Upper lobe of left lung (tissue), 6 donors: ENCODE results near the gene MBD3L5. TPM values are rescaled to one million over a fixed set of nuclear protein-coding genes. Genes with fewer than 3 reads are reported as not detected.
"Not testable (repeated sequence)": the region's sequence is repeated elsewhere in the genome, so short reads cannot be mapped to it uniquely, and the experiment has no call there.

Experiments used
- ATAC-seq, 2 donors: fragments of 200-7000 bp; cut with Tn5 transposase; one replicate each; pipeline ENCODE4 v1.9.1; 2022; ENCODE audit warnings: mild to moderate bottlenecking in 2 of 2, moderate library complexity in 2 of 2; ENCODE audit not compliant: low FRiP score in 2 of 2
- DNase-seq, 2 donors: peaks; one replicate each; pipeline ENCODE4 v3.0.0-alpha.2; 2019 to 2020
- H3K27ac ChIP-seq, 4 donors: fragments of 200-600 bp; sonication (generic); one replicate each; pipeline ENCODE4 v1.5.1; 2016 to 2019
- H3K27me3 ChIP-seq, 4 donors: fragments of 200-600 bp; sonication (generic); one replicate each; pipeline ENCODE4 v1.5.1; 2017 to 2019
- H3K36me3 ChIP-seq, 4 donors: fragments of 200-600 bp; sonication (generic); one replicate each; pipeline ENCODE4 v1.5.1; 2016 to 2019
- H3K4me1 ChIP-seq, 4 donors: fragments of 200-600 bp; sonication (generic); one replicate each; pipeline ENCODE4 v1.5.1; 2018 to 2019
- H3K4me3 ChIP-seq, 4 donors: fragments of 200-600 bp; sonication (generic); one replicate each; pipeline ENCODE4 v1.5.1; 2017 to 2019; ENCODE audit warnings: mild to moderate bottlenecking in 2 of 4, moderate library complexity in 1 of 4
- H3K9me3 ChIP-seq, 4 donors: fragments of 200-600 bp; sonication (generic); one replicate each; pipeline ENCODE4 v1.5.1; 2018 to 2019
- CTCF ChIP-seq, 6 experiments: fragments of 450-650 bp in 4 of 6; fragments of 200-600 bp in 2 of 6; sonication (generic) in 2 of 6; IDR thresholded peaks; one replicate each; pipeline ENCODE4 v1.5.1; 2016 to 2019; ENCODE audit warnings: antibody characterized with exemption in 6 of 6
- EP300 ChIP-seq, 4 donors: sonication (generic); formaldehyde crosslinking; IDR thresholded peaks; one replicate each; pipeline ENCODE4 v1.5.1; 2017; ENCODE audit warnings: antibody characterized with exemption in 4 of 4, control low read depth in 2 of 4
- POLR2A ChIP-seq, 4 donors: fragments of 450-650 bp; IDR thresholded peaks; one replicate each; pipeline ENCODE4 v1.5.1; 2016 to 2017; ENCODE audit warnings: antibody characterized with exemption in 4 of 4, mild to moderate bottlenecking in 2 of 4
- POLR2AphosphoS5 ChIP-seq, 2 donors: sonication (generic); formaldehyde crosslinking; IDR thresholded peaks; one replicate each; pipeline ENCODE4 v1.5.1; 2017; ENCODE audit warnings: antibody characterized with exemption in 2 of 2
- WGBS, 2 donors: methylation state at CpG; one replicate each; pipeline ENCODE4 v1.1.5; 2017 to 2018; 5-methylcytosine and 5-hydroxymethylcytosine counted together
- total RNA-seq, 6 donors: library from RNA; depleted of rRNA in 4 of 6; stranded (reverse); fragments of >200 nt in 4 of 6; gene quantifications; one replicate each; pipeline versions ENCODE4 v1.1.0 to v1.2.1, GENCODE V29; 2016 to 2021
- donor health status: DM: no; HTN: no; CAD: no; lungs with moderate emphysema.
- donor health status: DM: no; HTN: yes; CAD: no; lungs with severe emphysema.

MBD3L5 gene
- total RNA-seq, 6 donors from 2014 or later, result not detected

- no peaks in the 10 kb centered on the region for H3K4me1 ChIP-seq
- 61 to 65% methylated on average over 4 of the region's 4 CpGs for WGBS, 2 donors
- H3K27ac ChIP-seq, result no peak overlapping the region
- no peak for DNase-seq
- ATAC-seq, result peak in 1 of 2 donors; percentile 64
- no peak for TF ChIP-seq EP300 (IDR thresholded peaks at IDR 0.05)
- TF ChIP-seq CTCF (IDR thresholded peaks at IDR 0.05), result no peak
- no peak for TF ChIP-seq POLR2A (IDR thresholded peaks at IDR 0.05)
- no peak for TF ChIP-seq POLR2AphosphoS5 (IDR thresholded peaks at IDR 0.05)
- H3K4me3 ChIP-seq, result no peak overlapping the region
- H3K27me3 ChIP-seq, result no peaks in the 10 kb centered on the region
- H3K36me3 ChIP-seq, result no peaks in the 10 kb centered on the region
- no peaks in the 10 kb centered on the region for H3K9me3 ChIP-seq
Observed at GRCh38 chr19:7013678-7014077, 16.7 kb upstream of the MBD3L5 start.

DNA sequence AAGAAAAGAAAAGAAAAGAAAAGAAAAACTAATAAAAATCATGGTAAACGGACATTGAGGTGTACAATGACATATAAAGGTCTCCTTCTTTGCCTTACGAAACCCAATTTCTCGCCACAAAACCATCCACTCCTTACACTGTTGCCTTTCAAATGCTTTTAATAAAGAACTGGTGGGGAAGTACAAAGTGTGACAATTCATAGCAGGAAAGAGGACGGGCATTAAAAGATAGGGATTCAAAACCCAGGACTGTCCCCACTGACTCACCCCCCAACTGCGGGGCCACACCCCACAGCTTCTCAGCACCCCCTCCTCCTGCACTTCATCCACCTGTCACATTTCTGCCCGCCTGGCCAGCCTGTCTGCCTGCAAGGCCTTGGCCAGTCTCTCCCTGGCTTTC is 11.6 kb upstream of the MBD3L5 start:
- 81 to 92% methylated on average over 6 of the region's 6 CpGs for WGBS, 2 donors
- no peaks in the 10 kb centered on the region for H3K27me3 ChIP-seq
- no peak for DNase-seq
- H3K4me1 ChIP-seq, result no peaks in the 10 kb centered on the region
- H3K9me3 ChIP-seq, result no peaks in the 10 kb centered on the region
- no peak for TF ChIP-seq CTCF (IDR thresholded peaks at IDR 0.05)
- TF ChIP-seq POLR2AphosphoS5 (IDR thresholded peaks at IDR 0.05), result no peak
- no peak for TF ChIP-seq POLR2A (IDR thresholded peaks at IDR 0.05)
- TF ChIP-seq EP300 (IDR thresholded peaks at IDR 0.05), result no peak
- H3K36me3 ChIP-seq, result no peaks in the 10 kb centered on the region
- no peak for ATAC-seq
- H3K4me3 ChIP-seq, result no peak overlapping the region
- H3K27ac ChIP-seq, result no peak overlapping the region

GRCh38 chr19:7021331-7021730 is 9.0 kb upstream of the MBD3L5 start, which contains the start of gene MBD3L2B:
TSS of gene MBD3L2B (minus strand) at chr19:7021431. CDS start at chr19:7021397, 34 bp downstream.
- H3K4me1 ChIP-seq, H3K27ac ChIP-seq, DNase-seq, ATAC-seq, H3K4me3 ChIP-seq, H3K9me3 ChIP-seq, H3K36me3 ChIP-seq, H3K27me3 ChIP-seq: not testable (repeated sequence)
- no CpG with 5 or more reads among the region's 6 CpGs for WGBS, 2 donors

DNA sequence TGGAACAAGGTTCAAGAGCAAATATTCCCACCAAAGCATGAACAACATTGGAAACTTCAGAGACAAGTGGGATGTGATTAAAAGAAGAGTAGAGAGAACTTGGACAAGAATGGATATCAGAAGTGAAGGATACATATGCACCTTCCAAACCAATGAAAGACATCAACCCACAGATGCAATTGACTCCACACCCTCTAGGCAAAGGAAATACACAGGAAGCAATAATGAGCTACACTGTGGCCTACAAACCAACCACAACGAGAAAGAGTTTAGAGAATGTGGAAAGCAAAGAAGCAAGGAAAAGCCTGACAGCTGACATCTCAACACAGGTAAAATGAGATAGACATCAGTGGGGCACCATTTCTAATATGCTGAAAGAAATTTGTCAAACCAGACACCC is 1.6 kb upstream of the MBD3L5 start:
- no CpG with 5 or more reads among the region's 1 CpG for WGBS, 2 donors
- H3K4me3 ChIP-seq, DNase-seq, H3K9me3 ChIP-seq, H3K27ac ChIP-seq, ATAC-seq, H3K27me3 ChIP-seq, H3K36me3 ChIP-seq, H3K4me1 ChIP-seq: not testable (repeated sequence)

DNA sequence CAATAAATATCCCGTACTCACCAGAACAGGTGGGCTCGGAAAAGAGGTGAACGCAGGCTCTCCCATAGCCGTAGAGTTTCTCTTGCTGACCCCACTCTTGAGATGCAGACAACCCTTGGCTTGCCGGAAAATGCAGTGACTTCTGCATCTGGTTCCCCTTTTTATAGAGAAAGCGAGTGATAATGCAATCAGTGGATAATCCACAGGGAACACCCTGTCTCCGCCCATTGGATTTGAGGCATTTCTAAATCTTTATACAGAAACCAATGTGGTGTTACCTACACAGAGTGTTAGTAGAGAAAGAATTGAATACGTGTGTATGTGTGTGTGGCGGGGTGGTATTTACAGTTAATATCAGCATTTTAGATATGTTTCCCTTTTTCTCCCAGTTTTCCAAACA is 9.7 kb downstream of the MBD3L5 start, which contains the start of gene MBD3L4:
Gene MBD3L4, minus strand, starts transcription at position 101 of the 400 bp plus-strand sequence. Its CDS starts 35 bp downstream, at position 66.
- not testable (repeated sequence) for H3K4me3 ChIP-seq, H3K4me1 ChIP-seq, DNase-seq, ATAC-seq, H3K27me3 ChIP-seq, H3K27ac ChIP-seq, H3K9me3 ChIP-seq, H3K36me3 ChIP-seq
- WGBS, 2 donors, result 73% methylated on average over 1 of the region's 9 CpGs; no CpG with 5 or more reads in 1 of the 2 donors

DNA sequence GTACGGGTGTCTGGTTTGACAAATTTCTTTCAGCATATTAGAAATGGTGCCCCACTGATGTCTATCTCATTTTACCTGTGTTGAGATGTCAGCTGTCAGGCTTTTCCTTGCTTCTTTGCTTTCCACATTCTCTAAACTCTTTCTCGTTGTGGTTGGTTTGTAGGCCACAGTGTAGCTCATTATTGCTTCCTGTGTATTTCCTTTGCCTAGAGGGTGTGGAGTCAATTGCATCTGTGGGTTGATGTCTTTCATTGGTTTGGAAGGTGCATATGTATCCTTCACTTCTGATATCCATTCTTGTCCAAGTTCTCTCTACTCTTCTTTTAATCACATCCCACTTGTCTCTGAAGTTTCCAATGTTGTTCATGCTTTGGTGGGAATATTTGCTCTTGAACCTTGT is 11.2 kb downstream of the MBD3L5 start:
- H3K9me3 ChIP-seq, H3K4me3 ChIP-seq, H3K27me3 ChIP-seq, DNase-seq, H3K27ac ChIP-seq, H3K36me3 ChIP-seq, ATAC-seq, H3K4me1 ChIP-seq: not testable (repeated sequence)
- no CpG with 5 or more reads among the region's 2 CpGs for WGBS, 2 donors

- H3K4me1 ChIP-seq, DNase-seq, H3K27ac ChIP-seq, H3K36me3 ChIP-seq, ATAC-seq, H3K27me3 ChIP-seq, H3K4me3 ChIP-seq, H3K9me3 ChIP-seq: not testable (repeated sequence)
- no CpG with 5 or more reads among the region's 7 CpGs for WGBS, 2 donors
Observed at GRCh38 chr19:7049021-7049420, 18.6 kb downstream of the MBD3L5 start, which contains the start of gene MBD3L2. TSS of gene MBD3L2 (plus strand) at chr19:7049321. CDS start at chr19:7049374, 53 bp downstream.

DNA sequence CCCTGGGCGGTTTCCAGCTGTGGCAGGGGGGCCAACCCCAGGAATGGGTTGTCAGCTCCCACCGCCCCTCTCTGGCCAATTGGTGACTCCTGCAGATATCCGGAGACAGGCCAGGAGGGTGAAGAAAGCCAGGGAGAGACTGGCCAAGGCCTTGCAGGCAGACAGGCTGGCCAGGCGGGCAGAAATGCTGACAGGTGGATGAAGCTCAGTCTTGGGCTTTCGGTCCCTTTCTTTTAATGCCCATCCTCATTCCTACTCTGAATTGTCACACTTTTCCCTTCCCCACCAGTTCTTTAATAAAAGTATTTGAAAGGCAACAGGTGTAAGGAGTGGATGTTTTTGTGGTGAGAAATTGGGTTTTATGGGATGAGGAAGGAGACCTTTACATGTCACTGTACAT is 21.0 kb downstream of the MBD3L5 start:
- H3K27ac ChIP-seq, H3K36me3 ChIP-seq, H3K27me3 ChIP-seq, H3K9me3 ChIP-seq, DNase-seq, H3K4me3 ChIP-seq, H3K4me1 ChIP-seq, ATAC-seq: not testable (repeated sequence)
- WGBS, 2 donors, result 89 to 92% methylated on average over 2 of the region's 5 CpGs

GRCh38 chr19:7052896-7053295 is 22.5 kb downstream of the MBD3L5 start:
- not testable (repeated sequence) for H3K27ac ChIP-seq, ATAC-seq

DNA sequence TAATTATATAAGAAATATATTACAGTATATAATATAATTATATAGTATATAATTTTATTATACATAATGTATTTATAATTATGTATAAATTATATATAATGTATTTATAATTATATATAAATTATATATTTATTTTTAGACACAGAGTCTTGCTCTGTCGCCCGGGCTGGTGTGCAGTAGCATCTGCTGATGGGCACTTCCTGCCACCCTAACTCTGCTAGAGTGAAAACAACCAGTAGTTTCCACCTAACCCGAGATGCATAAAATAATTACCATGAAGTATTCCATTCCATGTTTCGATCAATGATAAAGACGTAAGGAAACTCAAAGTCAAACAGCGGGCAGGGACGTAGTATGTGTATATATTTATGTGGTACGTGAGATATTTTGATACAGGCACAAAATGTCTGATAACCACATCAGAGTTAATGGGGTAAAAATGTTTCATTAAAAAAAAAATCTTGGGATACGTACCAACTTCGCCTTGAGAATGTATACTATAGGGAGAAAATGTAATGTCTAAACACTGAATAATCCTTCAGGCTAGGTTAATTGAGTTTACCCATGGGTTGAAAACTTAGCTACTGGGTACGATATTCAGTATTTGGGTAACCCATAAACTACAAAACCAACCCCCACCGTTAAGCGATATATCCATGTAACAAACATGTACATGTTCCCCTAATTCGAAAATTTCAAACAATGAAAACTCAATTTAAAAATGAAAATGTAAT is 24.4 kb downstream of the MBD3L5 start:
- not testable (repeated sequence) for DNase-seq, H3K36me3 ChIP-seq, ATAC-seq, H3K9me3 ChIP-seq, H3K27ac ChIP-seq, H3K27me3 ChIP-seq, H3K4me1 ChIP-seq, H3K4me3 ChIP-seq
- WGBS, 2 donors, result 95 to 96% methylated on average over 12 of the region's 14 CpGs

More at GRCh38 chr19:7052896-7053295, 22.5 kb downstream of the MBD3L5 start:
- 88 to 89% methylated on average over 7 of the region's 7 CpGs for WGBS, 2 donors
- H3K4me1 ChIP-seq, H3K9me3 ChIP-seq, H3K4me3 ChIP-seq, H3K36me3 ChIP-seq, DNase-seq, H3K27me3 ChIP-seq: not testable (repeated sequence)

DNA sequence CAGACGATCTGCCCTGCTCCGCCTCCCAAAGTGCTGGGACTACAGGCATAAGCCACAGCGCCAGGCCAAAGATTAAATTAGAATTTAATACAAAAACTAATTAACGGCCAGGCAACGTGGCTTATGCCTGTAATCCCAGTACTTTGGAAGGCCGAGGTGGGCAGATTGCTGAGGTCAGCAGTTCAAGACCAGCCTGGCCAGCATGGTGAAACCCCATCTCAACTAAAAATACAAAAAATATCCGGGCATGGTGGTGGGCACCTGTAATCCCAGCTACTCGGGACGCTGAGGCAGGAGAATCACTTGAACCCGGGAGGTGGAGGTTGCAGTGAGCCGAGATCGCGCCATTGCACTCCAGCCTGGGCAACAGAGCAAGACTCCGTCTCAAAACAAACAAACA is 25.3 kb downstream of the MBD3L5 start:
- not testable (repeated sequence) for DNase-seq, H3K9me3 ChIP-seq, ATAC-seq, H3K4me3 ChIP-seq, H3K27me3 ChIP-seq, H3K36me3 ChIP-seq, H3K4me1 ChIP-seq, H3K27ac ChIP-seq
- 95% methylated on average over 12 of the region's 14 CpGs for WGBS, 2 donors
